ENCODE measurements around the gene TANGO2.

Gene TANGO2

DNA sequence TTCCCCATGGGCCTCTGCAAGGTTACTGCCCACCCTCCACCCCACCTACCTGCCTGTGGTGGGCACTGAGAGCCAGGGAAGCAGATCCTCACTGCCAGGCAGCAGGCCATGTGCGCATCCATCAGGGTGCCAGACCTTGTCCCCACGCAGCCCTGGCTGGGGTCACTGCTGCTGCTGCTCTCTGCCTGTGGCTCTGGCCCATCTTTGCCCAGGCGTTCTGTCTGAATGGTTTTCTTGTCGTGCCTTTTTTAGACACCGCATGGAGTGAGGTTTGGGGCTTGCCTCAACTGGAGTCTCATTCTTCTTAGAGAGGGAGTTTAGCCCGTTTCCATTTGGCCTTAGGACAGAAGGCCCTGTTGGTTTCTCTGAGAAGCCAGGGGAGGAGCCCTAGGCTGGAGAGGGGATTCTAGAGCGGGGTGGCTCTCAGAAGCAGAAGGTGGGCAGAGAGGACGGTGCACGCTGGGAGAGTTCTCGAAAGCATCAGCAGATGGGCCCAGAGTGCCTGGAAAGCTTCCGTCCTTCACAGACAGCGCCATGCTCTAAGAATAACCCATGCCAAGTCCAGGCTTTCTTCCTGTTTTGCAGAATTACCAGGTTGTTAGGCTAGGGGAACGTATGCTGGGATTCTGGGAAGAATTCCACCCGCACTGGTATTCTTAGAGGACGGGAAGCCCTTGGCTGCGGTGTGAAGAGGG lies 8.1 kb downstream of the TANGO2 start:
- TF ChIP-seq, protein P1, sequence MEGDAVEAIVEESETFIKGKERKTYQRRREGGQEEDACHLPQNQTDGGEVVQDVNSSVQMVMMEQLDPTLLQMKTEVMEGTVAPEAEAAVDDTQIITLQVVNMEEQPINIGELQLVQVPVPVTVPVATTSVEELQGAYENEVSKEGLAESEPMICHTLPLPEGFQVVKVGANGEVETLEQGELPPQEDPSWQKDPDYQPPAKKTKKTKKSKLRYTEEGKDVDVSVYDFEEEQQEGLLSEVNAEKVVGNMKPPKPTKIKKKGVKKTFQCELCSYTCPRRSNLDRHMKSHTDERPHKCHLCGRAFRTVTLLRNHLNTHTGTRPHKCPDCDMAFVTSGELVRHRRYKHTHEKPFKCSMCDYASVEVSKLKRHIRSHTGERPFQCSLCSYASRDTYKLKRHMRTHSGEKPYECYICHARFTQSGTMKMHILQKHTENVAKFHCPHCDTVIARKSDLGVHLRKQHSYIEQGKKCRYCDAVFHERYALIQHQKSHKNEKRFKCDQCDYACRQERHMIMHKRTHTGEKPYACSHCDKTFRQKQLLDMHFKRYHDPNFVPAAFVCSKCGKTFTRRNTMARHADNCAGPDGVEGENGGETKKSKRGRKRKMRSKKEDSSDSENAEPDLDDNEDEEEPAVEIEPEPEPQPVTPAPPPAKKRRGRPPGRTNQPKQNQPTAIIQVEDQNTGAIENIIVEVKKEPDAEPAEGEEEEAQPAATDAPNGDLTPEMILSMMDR (IDR thresholded peaks at IDR 0.05; ENCODE audit: low read depth, low read length), result no peak
- DNase-seq (ENCODE audit: extremely low read depth, low read depth), result no peak

DNA sequence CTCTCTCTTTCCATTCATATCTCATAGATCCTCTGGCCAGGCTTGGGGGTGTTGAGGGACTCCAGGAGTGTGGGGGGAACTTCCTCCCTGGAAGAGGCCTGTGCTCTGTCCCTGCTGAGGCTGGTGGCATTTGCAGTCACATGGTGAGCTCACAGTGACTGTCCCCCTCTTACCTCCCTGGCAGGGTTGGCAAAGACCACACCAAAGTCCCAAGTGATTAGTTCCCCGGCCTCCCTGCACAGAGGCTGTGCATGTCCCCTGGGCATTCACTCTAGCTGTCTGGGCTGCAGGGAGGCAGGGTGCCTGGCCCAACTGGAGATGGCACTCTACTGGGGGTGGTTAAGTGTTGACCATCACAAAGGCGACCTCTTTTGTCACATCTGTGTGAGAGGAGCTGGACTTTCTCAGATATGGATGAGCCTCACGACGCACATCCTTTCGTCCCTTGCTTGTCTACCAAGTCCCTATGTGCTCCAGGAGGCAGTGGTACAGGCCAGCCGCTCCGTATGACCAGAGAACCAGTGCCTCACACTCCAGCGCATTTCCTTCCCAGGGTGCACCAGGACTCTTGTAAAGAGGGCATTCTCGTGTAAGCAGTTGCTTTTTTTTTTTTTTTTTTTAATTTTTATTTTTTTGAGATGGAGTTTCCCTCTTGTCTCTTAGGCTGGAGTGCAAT lies 8.8 kb downstream of the TANGO2 start:
- TF ChIP-seq, protein P1 (IDR thresholded peaks at IDR 0.05; ENCODE audit: low read depth, low read length), result no peak
- DNase-seq (ENCODE audit: extremely low read depth, low read depth), result no peak

- TF ChIP-seq, protein P1 (IDR thresholded peaks at IDR 0.05; ENCODE audit: low read depth, low read length), result no peak
- no peak for DNase-seq (ENCODE audit: extremely low read depth, low read depth)
Measured at GRCh38 chr22:20031732-20032406, 11.0 kb downstream of the TANGO2 start.

DNA sequence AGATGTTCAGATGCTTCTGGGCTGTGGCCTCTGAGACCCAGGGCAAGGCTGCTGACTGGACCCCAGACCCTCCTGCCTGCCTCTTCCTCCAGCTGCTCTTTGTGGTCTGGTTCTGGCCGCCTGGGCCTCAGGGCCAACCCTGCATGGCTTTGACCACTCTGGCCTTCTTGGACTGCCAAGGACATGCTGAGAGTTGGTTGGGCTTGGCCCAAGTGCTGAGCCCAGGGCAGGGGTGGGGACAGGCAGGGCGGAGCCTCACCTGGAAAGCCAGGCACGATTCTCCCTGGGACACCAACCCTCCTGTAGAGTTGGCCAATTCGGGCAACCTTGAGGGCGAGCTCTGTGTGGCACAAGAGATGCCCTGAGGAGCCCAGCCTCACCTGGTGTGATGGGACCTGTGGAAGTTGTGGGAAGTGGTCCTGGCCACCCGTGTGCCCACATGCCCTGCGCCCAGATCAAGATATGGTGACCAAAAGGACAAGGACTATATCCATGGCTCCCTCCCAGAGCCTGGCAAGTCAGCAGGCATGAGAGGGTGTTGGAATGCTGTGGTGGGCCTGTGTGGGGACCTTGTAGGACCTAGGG lies 11.6 kb downstream of the TANGO2 start:
- TF ChIP-seq, protein P1 (IDR thresholded peaks at IDR 0.05; ENCODE audit: low read depth, low read length), result no peak
- no peak for DNase-seq (ENCODE audit: extremely low read depth, low read depth)

DNA sequence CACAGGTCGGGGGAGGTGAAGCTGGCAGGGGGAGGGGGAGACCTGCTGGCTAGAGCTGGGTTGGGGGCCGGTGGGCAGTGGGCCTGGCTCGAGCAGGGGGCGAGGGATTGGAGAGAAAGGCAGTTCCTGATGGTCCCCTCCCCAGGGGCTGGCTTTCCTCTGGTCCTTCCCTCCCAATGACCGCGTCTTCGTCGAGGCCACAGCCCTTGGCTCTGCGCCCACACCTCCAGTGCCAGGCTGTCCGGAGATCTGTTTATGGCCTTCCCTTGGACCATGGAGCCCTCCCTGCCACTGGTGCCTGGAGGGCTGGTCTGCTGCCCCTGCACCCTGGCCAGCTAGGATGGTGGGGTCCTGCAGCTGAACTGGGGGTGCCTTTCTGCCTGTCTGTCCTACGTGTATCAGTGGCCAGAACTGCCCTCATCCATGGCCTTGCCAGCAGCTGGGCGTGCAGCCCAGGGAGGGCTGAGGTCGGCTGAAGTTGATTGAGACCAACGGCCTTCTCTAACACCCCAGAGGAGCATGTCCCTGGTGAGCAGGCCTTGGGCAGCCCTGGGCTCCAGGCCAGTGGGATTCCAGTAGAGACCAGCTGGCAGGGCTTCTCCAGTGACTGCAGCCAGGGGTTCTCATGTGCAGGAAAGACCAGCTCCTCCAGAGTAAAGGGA lies 12.3 kb downstream of the TANGO2 start:
- DNase-seq (ENCODE audit: extremely low read depth, low read depth), result no peak
- TF ChIP-seq, protein P1 (IDR thresholded peaks at IDR 0.05; ENCODE audit: low read depth, low read length), result no peak

DNA sequence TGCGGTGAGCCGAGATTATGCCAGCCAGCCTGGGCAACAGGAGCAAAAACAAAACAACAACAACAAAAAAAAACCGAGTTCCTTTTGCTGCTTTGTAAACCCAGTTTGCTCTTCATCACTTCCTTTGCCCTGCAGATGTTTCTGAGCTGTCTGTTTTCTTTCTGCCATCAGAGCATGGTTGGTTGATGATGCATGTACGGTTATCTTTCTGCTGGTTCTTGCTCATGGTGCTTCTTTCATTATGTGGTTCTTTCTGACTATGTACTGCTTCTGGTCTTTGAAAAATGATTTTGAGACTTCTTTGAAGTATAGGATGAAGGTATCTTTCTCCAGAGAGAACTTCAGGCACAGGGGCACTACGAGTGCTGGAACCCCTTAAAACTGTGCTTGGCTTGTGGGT lies 13.2 kb downstream of the TANGO2 start:
- TF ChIP-seq, protein P1 (IDR thresholded peaks at IDR 0.05; ENCODE audit: low read depth, low read length), result no peak
- DNase-seq (ENCODE audit: extremely low read depth, low read depth), result no peak

Data from AG09319 (cell line).